ENCODE measurements around the gene SPDEF.

- TF ChIP-seq ZNF274 (IDR thresholded peaks at IDR 0.05; ENCODE audit: low read depth, low read length) (no peak), SUZ12 (IDR thresholded peaks at IDR 0.05; ENCODE audit: extremely low read depth, insufficient read depth, insufficient read length) (no peak)
Observed at GRCh38 chr6:34532230-34532629, 23.9 kb downstream of the SPDEF start.

All from NT2/D1 (cell line).